Motor neuron (in vitro differentiated cells): ENCODE data around the gene DNASE2. TPM values are rescaled to one million over a fixed set of nuclear protein-coding genes. Genes with fewer than 3 reads are reported as not detected.
"Not testable (repeated sequence)": the region's sequence is repeated elsewhere in the genome, so short reads cannot be mapped to it uniquely, and the experiment has no call there.

Source experiments
- ATAC-seq, 8 experiments: fragments of 200-7000 bp; cut with Tn5 transposase; replicated peaks in 6 of 8; 2 replicates each; pipeline ENCODE4 v1.8.0; 2021; ENCODE audit warnings: mild to moderate bottlenecking in 8 of 8, moderate library complexity in 8 of 8
- H3K27ac ChIP-seq, 2 donors: fragments of 250-450 bp; sonication (Bioruptor Pico); 2 replicates each; pipeline ENCODE4 v1.9.0; 2021; ENCODE audit warnings: antibody characterized with exemption in 2 of 2, mild to moderate bottlenecking in 2 of 2, moderate library complexity in 1 of 2
- H3K4me1 ChIP-seq, 2 donors: fragments of 250-450 bp; sonication (Bioruptor Pico); replicated peaks in 1 of 2; 2 replicates each; pipeline ENCODE4 v1.6.1; 2021; ENCODE audit warnings: antibody characterized with exemption in 2 of 2, mild to moderate bottlenecking in 2 of 2, moderate library complexity in 1 of 2
- H3K4me3 ChIP-seq, 5 donors: fragments of 250-450 bp; sonication (Bioruptor Pico); 2 replicates each; pipeline ENCODE4 v1.9.0; 2021; ENCODE audit warnings: antibody characterized with exemption in 5 of 5, mild to moderate bottlenecking in 5 of 5, moderate library complexity in 4 of 5
- WGBS, 10 experiments: fragments of 450-650 bp; shearing (Covaris generic); methylation state at CpG; one replicate each; pipeline ENCODE4 v1.0.0; 2022; 5-methylcytosine and 5-hydroxymethylcytosine counted together
- in situ Hi-C, 9 experiments: fragments of 400-800 bp; cut with MboI; loops; one replicate each; pipeline ENCODE4 v1.15.0; 2021; ENCODE audit warnings: low sequenced_read_pairs in 9 of 9, low pct_unique_long_range_greater_than_20kb in 2 of 9; ENCODE audit not compliant: unreplicated experiment in 9 of 9
- total RNA-seq, 8 experiments: library from RNA; unstranded; fragments of 300-600 nt; gene quantifications; 2 replicates each; pipeline versions ENCODE4 v1.2.3 to v1.2.4, GENCODE V29; 2022

DNASE2 gene
- total RNA-seq, 8 experiments from 2014 or later = 2.2 to 70.1 (median 11.9) TPM

DNA sequence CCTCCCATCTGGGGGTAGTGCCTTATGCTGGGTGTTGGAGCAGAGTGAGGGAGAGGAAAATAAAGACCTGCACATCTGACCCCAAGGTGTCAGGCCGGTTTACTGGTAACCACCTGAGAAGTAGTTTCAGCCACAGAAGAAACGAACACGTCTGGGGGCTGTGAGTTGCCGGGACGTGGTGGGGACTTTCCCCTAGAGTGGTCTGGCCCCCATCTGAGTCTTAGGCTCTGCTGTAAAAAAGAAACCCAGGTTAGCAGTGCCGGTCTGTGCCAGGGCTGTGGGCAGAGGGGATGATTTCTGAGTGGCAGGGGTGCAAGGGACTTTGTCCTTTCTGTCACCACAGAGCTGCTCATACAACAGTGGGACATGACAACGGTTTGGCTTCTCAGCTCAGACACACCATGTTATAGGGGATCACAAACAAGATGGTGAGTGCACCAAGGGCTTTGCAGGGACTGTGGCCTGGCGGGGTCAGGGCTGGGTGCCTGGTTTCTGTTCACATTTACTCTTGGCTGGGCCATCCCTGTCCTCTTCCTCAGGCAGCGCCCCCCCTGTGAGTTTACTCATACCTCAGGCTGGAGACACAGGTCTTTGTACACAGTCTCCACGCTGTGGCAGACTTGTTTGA, 18.8 kb upstream of the DNASE2 start:
- 50 to 100% (median 93%) methylated on average over 1 to 6 of the region's 10 CpGs; no CpG with 5 or more reads in 3 of the 10 experiments for WGBS, 10 experiments
- Histone ChIP-seq H3K27ac (no peak overlapping the region), H3K4me3 (no peak overlapping the region), H3K4me1 (no peaks in the 10 kb centered on the region)
- peak in 1 of 8 experiments; percentile 58 for ATAC-seq
- in situ Hi-C loops = no loop called here

DNA sequence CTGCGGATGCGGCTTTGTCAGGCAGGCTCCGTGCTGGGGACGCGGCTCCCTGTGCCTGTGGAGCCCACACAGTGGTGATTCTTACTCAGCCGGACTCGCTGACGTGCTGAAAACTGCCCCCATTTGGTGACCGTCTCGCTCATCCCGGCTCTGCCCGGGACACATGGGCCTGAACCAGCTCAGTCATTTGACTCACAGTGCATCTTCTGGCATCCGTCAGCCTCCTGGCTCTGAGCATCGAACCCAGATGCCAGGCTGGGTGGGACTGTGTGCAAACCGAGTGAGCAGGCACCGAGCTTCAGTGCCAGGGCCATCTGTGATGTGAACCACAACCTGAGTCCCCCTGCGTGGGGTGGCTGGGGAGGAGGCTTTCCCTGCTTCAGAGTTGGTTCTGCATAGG, 15.2 kb upstream of the DNASE2 start:
- ATAC-seq = no peak
- WGBS, 10 experiments = 80 to 100% (median 94%) methylated on average over 1 to 7 of the region's 17 CpGs; no CpG with 5 or more reads in 6 of the 10 experiments
- H3K4me1 ChIP-seq = peaks cover 2 to 5% of the 10 kb centered on the region in 2 donors
- in situ Hi-C loops = no loop called here
- H3K4me3 ChIP-seq = no peak overlapping the region
- H3K27ac ChIP-seq = no peak overlapping the region

DNA sequence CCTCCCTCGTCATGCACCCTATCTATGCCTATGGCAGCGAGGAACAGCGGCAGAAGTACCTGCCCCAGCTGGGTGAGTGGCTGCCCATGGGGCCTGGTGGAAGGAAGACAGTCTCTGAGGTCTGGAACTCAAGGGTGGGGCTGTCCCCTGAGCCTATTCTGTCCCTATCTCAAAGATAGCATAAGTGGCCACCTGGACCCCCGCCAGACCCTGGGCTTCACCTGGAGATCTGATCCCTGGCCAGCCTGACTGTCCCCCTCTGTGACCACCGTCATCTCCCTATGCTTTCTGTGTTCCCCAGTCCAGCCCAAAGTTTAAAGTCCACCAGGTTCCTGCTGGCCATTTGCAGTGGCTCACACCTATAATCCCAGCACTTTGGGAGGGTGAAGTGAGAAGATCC, 12.3 kb upstream of the DNASE2 start:
- no peak overlapping the region for H3K27ac ChIP-seq
- in situ Hi-C loops = no loop called here
- ATAC-seq = no peak
- H3K4me3 ChIP-seq = no peak overlapping the region
- H3K4me1 ChIP-seq = peaks cover 2 to 5% of the 10 kb centered on the region in 2 donors
- WGBS, 10 experiments = 83 to 100% (median 90%) methylated on average over 1 to 2 of the region's 5 CpGs; no CpG with 5 or more reads in 7 of the 10 experiments

DNA sequence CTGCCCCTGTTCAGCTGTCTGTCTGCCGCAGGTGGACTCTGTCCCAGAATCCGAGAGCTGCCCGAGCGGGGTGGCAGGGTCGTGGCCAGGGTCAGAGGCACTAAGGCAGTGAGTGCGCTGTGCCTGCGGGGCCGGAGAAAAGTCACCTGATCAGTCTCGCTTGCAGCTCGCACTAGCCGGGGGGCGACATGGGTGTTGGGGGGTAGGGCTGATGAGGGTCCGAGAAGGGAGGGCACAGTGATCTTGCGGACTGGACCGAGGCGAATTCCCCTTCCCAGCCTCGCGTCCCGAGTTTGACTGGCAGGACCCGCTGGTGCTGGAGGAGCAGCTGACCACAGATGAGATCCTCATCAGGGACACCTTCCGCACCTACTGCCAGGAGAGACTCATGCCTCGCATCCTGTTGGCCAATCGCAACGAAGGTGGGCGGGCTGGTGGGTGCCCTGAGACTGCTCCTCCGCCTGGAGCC, 10.3 kb upstream of the DNASE2 start:
- peaks cover 2 to 5% of the 10 kb centered on the region in 2 donors for H3K4me1 ChIP-seq
- H3K4me3 ChIP-seq = peak overlapping the region; percentile 78 to 87 (median 85)
- H3K27ac ChIP-seq = no peak overlapping the region
- ATAC-seq = no peak
- in situ Hi-C loops = no loop called here
- 0 to 20% (median 5%) methylated on average over 1 to 11 of the region's 26 CpGs; no CpG with 5 or more reads in 4 of the 10 experiments for WGBS, 10 experiments

DNA sequence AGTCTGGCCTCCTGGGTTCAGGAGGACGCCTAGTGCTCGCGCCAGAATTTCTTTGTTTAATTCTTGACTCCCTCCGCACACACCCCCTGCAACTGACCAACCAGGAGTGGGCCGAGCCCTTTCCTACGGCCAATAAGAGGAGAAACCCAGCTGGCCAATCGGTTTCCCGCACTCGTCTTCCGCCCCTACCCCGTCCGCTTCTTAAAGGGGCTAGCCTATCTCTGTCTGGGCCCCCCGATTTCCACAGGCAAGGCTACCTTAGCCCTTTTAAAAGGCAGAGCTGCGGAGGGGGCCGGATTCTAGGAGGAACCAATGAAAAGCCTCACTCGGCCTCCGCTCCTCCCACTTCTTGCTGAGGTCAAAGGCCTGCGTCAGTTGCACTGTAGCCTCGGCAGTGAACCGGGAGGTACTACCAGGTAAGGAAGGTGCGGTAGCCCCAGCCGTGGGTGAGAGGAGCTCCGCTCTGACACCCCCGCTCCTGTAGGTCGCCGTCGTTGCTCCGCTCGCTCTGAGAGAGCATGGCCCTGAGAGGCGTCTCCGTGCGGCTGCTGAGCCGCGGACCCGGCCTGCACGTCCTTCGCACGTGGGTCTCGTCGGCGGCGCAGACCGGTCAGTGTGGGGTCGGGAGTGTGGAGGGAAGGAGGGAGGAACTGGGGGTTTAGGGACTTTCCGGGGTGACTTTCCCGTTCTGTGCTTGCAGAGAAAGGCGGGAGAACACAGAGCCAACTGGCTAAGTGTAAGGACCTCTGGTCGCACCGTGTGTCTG, 9.7 kb upstream of the DNASE2 start, which contains the start of gene GCDH:
Gene GCDH (plus strand): TSS at position 374 of the 766 bp plus-strand sequence. CDS start 145 bp downstream, at position 519.
- in situ Hi-C loops = no loop called here
- peaks cover 2 to 5% of the 10 kb centered on the region in 2 donors for H3K4me1 ChIP-seq
- H3K4me3 ChIP-seq = peak within 1 kb of the TSS; percentile 78 to 87 (median 85)
- 0 to 2% (median 0%) methylated on average over 2 to 13 of the region's 49 CpGs; no CpG with 5 or more reads in 4 of the 10 experiments for WGBS, 10 experiments
- peak; percentile 95 to 98 (median 97) for ATAC-seq
- no peak within 1 kb of the TSS for H3K27ac ChIP-seq

DNA sequence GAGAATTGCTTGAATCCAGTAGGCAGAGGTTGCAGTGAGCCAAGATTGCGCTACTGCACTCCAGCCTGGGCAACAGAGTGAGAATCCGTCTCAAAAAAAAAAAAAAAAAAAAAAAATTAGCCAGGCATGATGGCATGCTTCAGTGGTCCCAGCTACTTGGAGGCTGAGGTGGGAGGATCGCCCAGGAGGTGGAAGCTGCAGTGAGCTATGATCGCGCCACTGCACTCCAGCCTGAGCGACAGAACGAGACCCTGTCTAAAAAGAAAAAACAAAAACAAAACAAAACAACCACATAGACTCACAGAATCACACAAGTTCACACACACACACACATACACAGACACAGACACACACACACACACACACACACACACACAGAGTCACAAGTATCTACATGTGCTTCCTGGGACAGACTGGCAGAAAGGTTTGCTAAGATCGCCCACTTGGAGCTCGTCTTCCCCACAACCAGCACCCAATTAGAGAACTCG, 9.1 kb upstream of the DNASE2 start:
- H3K4me1 ChIP-seq, in situ Hi-C loops, H3K27ac ChIP-seq, ATAC-seq: not testable (repeated sequence)
- WGBS, 10 experiments = 0 to 100% (median 31%) methylated on average over 3 to 10 of the region's 10 CpGs; no CpG with 5 or more reads in 4 of the 10 experiments
- peak overlapping the region; percentile 13 to 87 (median 81) for H3K4me3 ChIP-seq

DNA sequence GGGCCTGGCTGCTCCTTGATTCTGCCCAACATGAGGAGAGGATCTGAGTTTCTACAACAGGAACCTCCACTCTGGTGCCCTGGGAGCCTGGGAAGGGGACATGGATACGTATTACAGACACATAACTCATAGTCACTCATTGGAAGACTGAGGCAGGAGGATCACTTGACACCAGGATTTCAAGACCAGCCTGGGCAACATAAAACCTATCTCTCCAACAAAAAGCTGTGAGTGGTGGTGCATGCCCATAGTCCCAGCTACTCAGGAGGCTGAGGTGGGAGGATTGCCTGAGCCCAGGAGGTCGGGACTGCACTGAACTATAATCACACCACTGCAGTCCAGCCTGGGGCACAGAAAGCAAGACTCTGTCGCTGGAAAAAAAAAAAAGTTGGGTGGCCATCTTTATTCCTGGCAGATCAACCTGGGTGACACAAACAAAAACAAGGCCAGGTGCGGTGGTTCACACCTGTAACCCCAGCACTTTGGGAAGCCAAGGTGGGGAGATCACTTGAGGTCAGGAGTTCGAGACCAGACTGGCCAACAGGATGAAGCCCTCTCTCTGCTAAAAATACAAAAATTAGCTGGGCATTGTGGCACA, 6.9 kb upstream of the DNASE2 start:
- in situ Hi-C loops = no loop called here
- WGBS, 10 experiments = 14 to 80% (median 44%) methylated on average over 1 to 3 of the region's 5 CpGs; no CpG with 5 or more reads in 4 of the 10 experiments
- peaks cover 2 to 10% of the 10 kb centered on the region in 2 donors for H3K4me1 ChIP-seq
- no peak overlapping the region for H3K27ac ChIP-seq
- ATAC-seq = no peak
- no peak overlapping the region for H3K4me3 ChIP-seq

DNA sequence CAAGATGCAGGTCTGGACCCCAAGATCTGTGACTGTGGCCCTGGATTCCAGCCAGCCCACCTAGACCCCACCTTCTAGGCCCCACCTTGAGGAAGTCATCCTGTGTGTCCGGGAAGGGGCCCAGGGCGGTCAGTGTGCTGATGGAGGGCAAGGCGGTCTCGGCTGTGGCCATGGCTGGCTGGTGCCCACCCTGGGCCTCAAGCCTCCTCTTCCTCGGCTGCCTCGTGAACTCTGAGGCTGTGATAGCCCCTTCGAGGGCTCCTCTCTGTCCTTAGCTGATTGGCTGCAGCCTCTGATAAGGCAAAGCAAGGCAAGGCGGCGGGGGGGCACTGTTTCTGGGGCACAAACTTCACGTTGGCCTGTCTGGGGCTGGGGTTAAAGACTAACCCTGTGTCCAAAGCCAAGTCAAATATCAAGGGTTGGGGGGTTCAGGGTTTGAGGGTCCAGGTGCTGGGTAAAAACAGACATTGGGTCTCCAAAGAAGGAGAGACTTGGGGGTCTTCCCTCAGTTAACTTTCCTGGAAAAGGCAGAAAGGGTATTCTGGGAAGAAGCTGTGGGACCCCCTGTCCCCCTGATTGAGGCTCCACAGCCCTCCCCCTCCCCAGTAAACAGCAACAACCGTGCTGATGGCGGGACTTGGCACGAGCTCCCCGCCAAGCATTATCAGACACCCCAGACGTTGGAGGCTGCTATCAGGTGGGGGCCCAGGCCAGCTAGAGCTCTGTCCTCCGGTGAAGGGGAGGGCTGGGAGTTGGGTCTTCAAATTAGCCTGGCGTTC, 5.9 kb upstream of the DNASE2 start, which contains the start of gene KLF1:
Gene KLF1 (minus strand): TSS at position 233 of the 779 bp plus-strand sequence. CDS start 61 bp downstream, at position 172.
- no peak within 1 kb of the TSS for H3K27ac ChIP-seq
- peaks cover 2 to 10% of the 10 kb centered on the region in 2 donors for H3K4me1 ChIP-seq
- no peak for ATAC-seq
- 20 to 73% (median 51%) methylated on average over 1 to 4 of the region's 17 CpGs; no CpG with 5 or more reads in 4 of the 10 experiments for WGBS, 10 experiments
- in situ Hi-C loops = no loop called here
- H3K4me3 ChIP-seq = no peak within 1 kb of the TSS

DNA sequence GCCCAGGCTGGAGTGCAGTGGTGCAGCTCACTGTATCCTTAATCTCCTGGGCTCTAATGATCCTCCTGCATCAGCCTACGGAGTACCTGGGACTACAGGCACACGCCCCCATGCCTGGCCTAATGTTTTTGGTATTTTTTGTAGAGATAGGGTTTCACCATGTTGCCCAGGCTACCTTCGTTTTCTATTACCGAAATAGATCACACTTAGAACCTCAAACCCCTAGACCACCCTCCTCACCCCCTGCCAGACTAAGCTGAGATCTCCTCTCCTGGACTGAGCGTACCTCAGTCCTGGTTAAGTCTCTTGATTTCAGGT, 5.4 kb upstream of the DNASE2 start:
- 56 to 84% (median 75%) methylated on average over 2 to 5 of the region's 5 CpGs; no CpG with 5 or more reads in 4 of the 10 experiments for WGBS, 10 experiments
- in situ Hi-C loops = no loop called here
- H3K27ac ChIP-seq = no peak overlapping the region
- no peak for ATAC-seq
- peaks cover 0 to 5% of the 10 kb centered on the region in 2 donors for H3K4me1 ChIP-seq
- H3K4me3 ChIP-seq = no peak overlapping the region

DNA sequence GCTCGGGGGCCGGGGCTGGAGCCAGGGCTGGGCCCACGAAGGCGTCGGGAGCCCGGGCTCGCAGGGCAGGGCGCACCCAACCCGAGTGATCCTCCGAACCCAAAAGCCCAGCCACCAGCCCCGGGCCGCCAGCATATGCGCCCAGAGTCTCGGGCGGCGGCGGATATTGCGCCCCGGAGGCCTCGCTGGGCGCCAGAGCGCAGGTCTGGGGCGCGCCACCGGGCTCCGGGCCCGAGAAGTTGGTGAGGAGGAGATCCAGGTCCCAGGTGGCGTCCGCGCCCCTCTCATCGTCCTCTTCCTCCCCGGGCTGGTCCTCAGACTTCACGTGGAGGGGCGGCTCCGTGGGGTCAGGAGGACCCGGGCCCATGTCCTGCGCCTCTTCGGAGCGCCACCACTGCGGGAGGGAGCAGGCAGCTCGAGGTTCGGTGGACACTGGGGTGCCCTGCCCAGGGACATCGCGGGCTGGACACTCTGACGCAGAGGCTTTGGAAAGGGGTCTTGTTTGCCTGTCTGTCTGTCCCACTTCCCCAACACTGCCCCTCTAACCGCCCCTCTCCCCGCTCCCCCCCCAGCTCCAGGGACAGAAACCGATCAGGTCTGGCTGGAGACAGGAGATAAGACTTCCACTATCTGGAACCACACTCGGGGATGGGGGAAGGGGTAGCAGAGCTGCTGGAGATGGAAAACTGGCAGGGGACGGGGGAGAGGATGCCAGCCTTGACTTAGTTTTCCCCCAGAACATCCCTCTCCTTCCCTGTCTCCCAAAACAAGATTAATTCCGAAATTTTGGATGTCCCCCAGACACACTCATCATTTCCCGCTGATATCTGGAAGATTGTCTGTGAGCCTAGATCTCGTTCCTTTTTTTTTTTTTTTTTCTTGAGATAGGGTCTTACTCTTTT, 4.8 kb upstream of the DNASE2 start:
- H3K4me1 ChIP-seq = peaks cover 0 to 5% of the 10 kb centered on the region in 2 donors
- no peak for ATAC-seq
- H3K4me3 ChIP-seq = peak overlapping the region in 4 of 5 donors; percentile 12 to 15 (median 15)
- in situ Hi-C loops = no loop called here
- no peak overlapping the region for H3K27ac ChIP-seq
- WGBS, 10 experiments = 14 to 45% (median 29%) methylated on average over 1 to 8 of the region's 53 CpGs; no CpG with 5 or more reads in 3 of the 10 experiments

DNA sequence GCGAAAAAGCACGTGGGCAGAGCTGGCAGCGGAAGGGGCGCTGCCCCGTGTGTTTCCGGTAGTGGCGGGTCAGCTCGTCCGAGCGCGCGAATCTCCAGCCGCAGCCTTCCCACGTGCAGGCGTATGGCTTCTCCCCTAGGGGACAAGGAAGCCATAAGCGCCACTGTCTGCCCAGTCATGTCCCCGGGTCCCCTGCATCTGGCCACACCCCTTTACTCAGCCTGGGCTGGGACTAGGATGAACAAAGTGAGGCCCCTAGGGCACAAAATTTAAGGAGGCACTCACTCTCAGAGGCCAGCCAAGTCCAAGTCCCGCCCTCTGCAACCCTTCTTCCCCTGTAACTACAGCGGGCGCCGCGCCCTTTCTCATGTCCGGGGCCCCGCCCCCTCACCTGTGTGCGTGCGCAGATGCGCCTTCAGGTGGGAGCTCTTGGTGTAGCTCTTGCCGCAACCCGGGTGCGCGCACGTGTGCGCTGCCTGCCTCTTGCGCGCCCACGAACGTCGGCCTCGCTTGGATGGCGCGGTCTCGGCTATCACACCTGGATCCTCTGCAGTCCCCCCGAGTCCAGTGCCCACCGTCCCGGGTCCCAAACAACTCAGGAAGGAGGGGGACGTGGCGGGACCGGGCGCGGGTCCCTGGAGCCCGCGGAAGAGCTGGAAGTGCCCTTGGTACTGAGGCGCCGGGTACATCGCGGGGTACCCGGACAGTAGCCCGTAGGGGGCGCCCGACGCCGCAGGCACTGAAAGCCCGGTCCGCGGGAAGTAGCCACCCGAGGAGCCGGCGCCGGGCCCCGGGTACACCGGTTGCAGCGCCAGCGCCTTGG, 3.9 kb upstream of the DNASE2 start:
- Histone ChIP-seq H3K4me1 (peaks cover 0 to 9% of the 10 kb centered on the region in 2 donors), H3K27ac (no peak overlapping the region), H3K4me3 (peak overlapping the region; percentile 9 to 15 (median 15))
- in situ Hi-C loops = no loop called here
- 0 to 100% (median 0%) methylated on average over 1 to 3 of the region's 73 CpGs; no CpG with 5 or more reads in 7 of the 10 experiments for WGBS, 10 experiments
- peak; percentile 8 to 47 (median 38) for ATAC-seq
